Measurements from ENCODE around the gene ADAMTS7.

ADAMTS7 gene

DNA sequence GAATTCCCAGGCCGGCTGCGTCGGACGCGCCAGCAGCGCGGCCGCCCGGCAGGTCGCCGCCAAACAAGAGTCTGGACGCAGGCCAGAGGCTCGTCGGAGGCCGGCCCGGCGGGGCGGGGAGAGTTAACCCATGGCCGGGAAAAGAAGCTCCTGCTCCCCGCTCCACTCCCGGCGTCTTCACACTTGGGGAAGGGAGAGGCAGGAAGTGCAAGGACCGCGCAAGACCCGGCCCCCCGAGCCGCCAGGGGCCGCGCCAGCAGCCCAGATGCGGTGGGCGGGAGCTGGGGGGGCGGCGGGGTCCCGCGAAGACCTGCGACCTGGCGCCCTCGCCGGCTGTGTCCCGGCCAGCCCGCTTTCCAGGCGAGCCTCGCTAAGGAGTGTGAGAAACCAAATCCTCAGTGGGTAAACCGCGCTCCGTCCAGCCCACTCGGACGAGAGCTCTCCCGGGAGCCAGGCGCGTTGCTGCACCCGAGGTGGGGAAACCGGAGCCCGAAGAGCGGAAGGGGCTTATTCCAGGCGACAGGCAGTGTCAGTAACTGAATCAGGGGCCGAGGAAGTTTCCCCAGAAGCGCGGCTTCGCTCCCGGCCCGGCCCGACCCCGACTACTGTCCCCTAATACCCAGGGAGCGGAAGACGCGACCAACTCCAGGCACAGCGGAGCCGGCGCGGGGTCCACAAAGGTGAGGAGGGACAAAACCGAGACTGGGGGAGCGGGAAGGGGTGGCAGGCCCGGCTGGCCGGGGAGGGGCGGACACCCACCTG is 721 bp downstream of the ADAMTS7 start:
- H3K4me1 Mint-ChIP-seq = peaks cover 18% of the 10 kb centered on the region
- peaks cover 4% of the 10 kb centered on the region for H3K36me3 Mint-ChIP-seq (ENCODE audit: low read depth)
- peak overlapping the region; percentile 49 to 94 (median 89) for H3K27ac Mint-ChIP-seq
- H3K4me3 Mint-ChIP-seq = peak overlapping the region; percentile 87 to 97 (median 87)
- H3K9me3 Mint-ChIP-seq = no peaks in the 10 kb centered on the region
- TF ChIP-seq CTCF (IDR thresholded peaks at IDR 0.05; ENCODE audit: unreplicated experiment in 3 of 3) = no peak
- peaks cover 6% of the 10 kb centered on the region for H3K27me3 Mint-ChIP-seq (ENCODE audit: low read depth)

DNA sequence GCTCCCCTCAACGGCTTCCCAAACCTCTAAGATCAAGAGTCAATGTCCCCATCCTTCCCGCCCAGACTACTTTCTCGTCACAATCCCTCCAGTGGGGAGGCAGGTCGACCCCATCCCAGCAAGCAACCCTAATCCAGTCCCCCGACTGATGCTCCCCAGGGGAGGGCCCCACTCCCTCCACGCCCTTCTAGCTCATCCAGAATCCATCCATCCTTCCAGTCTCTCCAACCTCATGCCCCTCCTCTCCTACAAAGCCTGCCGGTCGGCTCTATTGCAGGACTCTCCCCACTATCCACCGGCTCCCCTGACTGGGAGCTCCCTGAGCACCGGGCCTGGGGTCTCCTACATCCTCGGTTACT is 1.3 kb downstream of the ADAMTS7 start:
- Mint-ChIP-seq H3K4me1 (peaks cover 18% of the 10 kb centered on the region), H3K36me3 (ENCODE audit: low read depth) (peaks cover 4% of the 10 kb centered on the region), H3K4me3 (peak overlapping the region; percentile 81 to 87 (median 87)), H3K27ac (peak overlapping the region; percentile 37 to 58 (median 49)), H3K9me3 (no peaks in the 10 kb centered on the region), H3K27me3 (ENCODE audit: low read depth) (peaks cover 6% of the 10 kb centered on the region)
- TF ChIP-seq CTCF (IDR thresholded peaks at IDR 0.05; ENCODE audit: unreplicated experiment in 3 of 3) = no peak

DNA sequence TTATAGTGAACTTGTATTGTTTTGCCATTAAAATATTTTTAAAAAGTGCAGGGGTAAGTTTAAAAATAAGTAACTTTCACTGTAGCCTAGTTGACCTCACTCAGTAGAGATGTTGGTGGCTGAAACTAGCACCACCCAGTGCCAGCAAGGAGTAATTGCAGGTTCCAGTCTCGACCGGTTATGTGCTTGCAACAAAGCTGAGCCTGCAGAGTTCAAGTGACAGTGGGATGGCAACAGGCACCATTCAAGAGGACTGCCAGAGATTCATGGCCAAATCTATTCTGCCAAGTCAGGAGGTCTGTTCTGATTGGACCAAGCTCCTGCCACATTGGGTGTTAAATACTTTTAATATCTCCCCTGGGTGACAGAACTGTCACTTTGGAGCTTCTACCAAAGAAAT is 2.7 kb downstream of the ADAMTS7 start:
- TF ChIP-seq CTCF (IDR thresholded peaks at IDR 0.05; ENCODE audit: unreplicated experiment in 3 of 3) = peak in 2 of 3 experiments; percentile 30 to 45
- Mint-ChIP-seq H3K27ac (no peak overlapping the region), H3K9me3 (no peaks in the 10 kb centered on the region), H3K4me1 (peaks cover 23% of the 10 kb centered on the region), H3K27me3 (ENCODE audit: low read depth) (peaks cover under 1% of the 10 kb centered on the region), H3K36me3 (ENCODE audit: low read depth) (peaks cover 4% of the 10 kb centered on the region), H3K4me3 (peak overlapping the region; percentile 81 to 87 (median 87))

DNA sequence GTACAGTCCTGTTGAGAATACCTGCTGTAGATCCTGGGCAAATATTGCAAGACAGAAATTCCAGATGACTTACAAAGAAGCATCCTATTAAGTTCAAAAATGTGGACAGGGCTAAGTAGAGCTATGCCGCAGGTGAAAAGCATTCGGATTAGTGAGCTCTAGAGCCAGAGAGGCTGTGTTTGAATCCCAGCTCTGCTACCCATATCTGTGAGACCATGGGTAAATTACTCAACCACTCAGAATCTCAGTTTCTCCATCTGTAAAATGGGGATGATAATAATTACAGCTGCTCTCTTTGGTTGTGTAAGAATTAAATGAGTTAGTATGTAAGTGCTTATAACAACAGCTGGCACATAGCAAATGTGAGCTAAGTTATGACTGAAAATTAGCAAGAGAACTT is 3.9 kb downstream of the ADAMTS7 start:
- Mint-ChIP-seq H3K27me3 (ENCODE audit: low read depth) (no peaks in the 10 kb centered on the region), H3K27ac (no peak overlapping the region), H3K9me3 (no peaks in the 10 kb centered on the region), H3K4me3 (no peak overlapping the region), H3K4me1 (peaks cover 17% of the 10 kb centered on the region), H3K36me3 (ENCODE audit: low read depth) (peaks cover 4% of the 10 kb centered on the region)
- no peak for TF ChIP-seq CTCF (IDR thresholded peaks at IDR 0.05; ENCODE audit: unreplicated experiment in 3 of 3)

DNA sequence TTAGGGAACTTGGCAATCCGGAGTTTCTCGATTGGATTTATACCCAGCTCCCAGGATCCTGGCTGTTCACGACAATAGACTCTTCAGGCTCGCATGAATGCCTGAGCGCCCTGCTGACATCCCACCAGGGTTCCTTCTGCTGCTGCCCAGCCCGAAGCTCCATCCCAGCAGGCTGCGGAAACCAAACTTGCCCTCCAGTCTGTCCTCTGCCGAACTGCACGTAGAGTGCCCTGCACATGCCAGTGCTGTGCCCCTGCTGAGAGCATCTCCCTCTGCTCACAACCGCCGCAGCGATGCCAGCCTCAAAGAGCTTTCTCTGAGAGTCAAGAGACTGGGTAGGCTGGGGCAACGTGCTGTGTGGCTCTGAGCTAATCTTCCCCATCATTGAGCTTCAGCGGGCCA is 6.9 kb downstream of the ADAMTS7 start:
- peaks cover 5% of the 10 kb centered on the region for H3K4me1 Mint-ChIP-seq
- H3K27me3 Mint-ChIP-seq (ENCODE audit: low read depth) = no peaks in the 10 kb centered on the region
- TF ChIP-seq CTCF (IDR thresholded peaks at IDR 0.05; ENCODE audit: unreplicated experiment in 3 of 3) = no peak
- H3K27ac Mint-ChIP-seq = no peak overlapping the region
- H3K36me3 Mint-ChIP-seq (ENCODE audit: low read depth) = peaks cover 8% of the 10 kb centered on the region
- H3K9me3 Mint-ChIP-seq = no peaks in the 10 kb centered on the region
- no peak overlapping the region for H3K4me3 Mint-ChIP-seq

DNA sequence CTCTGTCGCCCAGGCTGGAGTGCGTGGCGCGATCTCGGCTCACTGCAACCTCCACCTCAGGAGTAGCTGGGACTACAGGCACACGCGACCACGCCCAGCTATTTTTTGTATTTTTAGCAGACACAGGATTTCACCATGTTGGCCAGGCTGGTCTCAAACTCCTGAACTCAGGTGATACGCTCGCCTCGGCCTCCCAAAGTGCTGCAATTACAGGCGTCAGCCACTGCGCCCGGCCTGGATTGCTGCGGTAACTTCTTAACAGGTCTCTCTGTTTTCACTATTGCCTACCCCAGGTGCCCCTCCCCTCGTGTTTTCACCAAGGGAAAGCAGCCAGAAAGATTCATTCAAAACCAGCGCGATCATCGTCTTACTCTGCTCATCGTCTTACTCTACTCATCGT is 10.5 kb downstream of the ADAMTS7 start:
- Mint-ChIP-seq H3K9me3 (no peaks in the 10 kb centered on the region), H3K4me1 (peaks cover 5% of the 10 kb centered on the region)

More for the DNA sequence above, 10.5 kb downstream of the ADAMTS7 start:
- Mint-ChIP-seq H3K36me3 (ENCODE audit: low read depth) (peaks cover 16% of the 10 kb centered on the region), H3K4me3 (no peak overlapping the region), H3K27me3 (ENCODE audit: low read depth) (peaks cover 3% of the 10 kb centered on the region), H3K27ac (no peak overlapping the region)
- no peak for TF ChIP-seq CTCF (IDR thresholded peaks at IDR 0.05; ENCODE audit: unreplicated experiment in 3 of 3)
